Measurements from ENCODE around the gene PIGT.

GRCh38 chr20:45378191-45378590, 37.8 kb upstream of the PIGT start, which contains the start of gene TP53TG5:
- TF ChIP-seq CTCF (IDR thresholded peaks at IDR 0.05 in 2 of 3, conservative IDR thresholded peaks at IDR 0.05 in 1 of 3; ENCODE audit: control insufficient read depth in 2 of 3, extremely low read depth in 1 of 3, insufficient read depth in 1 of 3, low read depth in 3 of 3, low read length in 3 of 3) (no peak), SRF (IDR thresholded peaks at IDR 0.05; ENCODE audit: low read depth in 2 of 2, low read length in 2 of 2) (no peak), CREM (IDR thresholded peaks at IDR 0.05; ENCODE audit: low read depth) (no peak), POLR2AphosphoS2 (IDR thresholded peaks at IDR 0.05; ENCODE audit: low read depth, low read length) (no peak), ZNF207 (IDR thresholded peaks at IDR 0.05; ENCODE audit: borderline replicate concordance) (no peak), RBBP5 (conservative IDR thresholded peaks at IDR 0.05) (no peak), POLR2A (IDR thresholded peaks at IDR 0.05; ENCODE audit: low read depth, low read length) (no peak), NFYA (IDR thresholded peaks at IDR 0.05; ENCODE audit: borderline replicate concordance, low read depth, low read length) (no peak), EED (IDR thresholded peaks at IDR 0.05; ENCODE audit: low read depth) (no peak), E2F4 (IDR thresholded peaks at IDR 0.05; ENCODE audit: low read depth, low read length) (no peak), EGR1 (IDR thresholded peaks at IDR 0.05; ENCODE audit: borderline replicate concordance in 1 of 2, low read depth in 2 of 2, low read length in 2 of 2) (no peak), TAF1 (IDR thresholded peaks at IDR 0.05; ENCODE audit: borderline replicate concordance, low read depth, low read length) (no peak), NRF1 (conservative IDR thresholded peaks at IDR 0.05; ENCODE audit: low read depth, low read length) (no peak)
